Activated effector memory CD4-positive, alpha-beta T cell treated with Interleukin-2 at 50 U/mL for 16 hours (primary cell): Measurements from ENCODE around the gene PLCB1.
"Not testable (repeated sequence)": the region's sequence is repeated elsewhere in the genome, so short reads cannot be mapped to it uniquely, and the experiment has no call there.

Experiments used
- DNase-seq: peaks from one replicate; pipeline ENCODE4 v3.0.0-alpha.2; 2020

PLCB1 gene

DNA sequence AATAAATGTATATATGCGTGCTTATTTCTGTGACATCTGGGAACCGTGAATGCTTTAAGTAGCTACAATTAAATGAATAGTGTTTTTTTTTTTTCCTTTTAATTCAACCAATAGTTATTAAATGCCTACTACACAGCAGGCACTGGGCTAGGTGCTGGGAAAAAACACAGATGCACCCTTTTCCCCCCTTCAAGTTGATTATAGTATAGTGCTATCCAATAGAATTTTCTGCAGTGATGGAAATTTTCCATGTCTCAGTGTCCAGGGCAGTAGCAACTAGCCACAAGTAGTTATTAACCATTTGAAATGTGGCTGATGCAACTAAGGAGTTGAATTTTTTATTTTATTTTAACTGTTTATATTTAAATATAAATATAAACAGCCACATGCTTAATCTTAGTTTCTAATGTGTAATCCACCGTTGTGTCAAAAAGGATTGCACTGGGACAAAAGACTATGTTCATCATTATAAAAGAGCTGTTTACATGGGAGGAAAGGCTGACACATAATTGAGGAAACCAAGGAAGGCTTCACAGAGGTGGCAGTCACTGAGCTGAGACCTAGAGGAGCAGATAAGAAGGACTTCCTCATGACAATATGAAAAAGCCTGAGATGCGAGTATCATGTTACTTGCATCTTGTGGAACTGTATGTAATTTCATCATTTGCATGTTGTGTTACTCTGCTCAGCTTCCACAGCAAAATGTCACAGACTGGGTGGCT, 675.6 kb downstream of the PLCB1 start:
- no peak for DNase-seq

DNA sequence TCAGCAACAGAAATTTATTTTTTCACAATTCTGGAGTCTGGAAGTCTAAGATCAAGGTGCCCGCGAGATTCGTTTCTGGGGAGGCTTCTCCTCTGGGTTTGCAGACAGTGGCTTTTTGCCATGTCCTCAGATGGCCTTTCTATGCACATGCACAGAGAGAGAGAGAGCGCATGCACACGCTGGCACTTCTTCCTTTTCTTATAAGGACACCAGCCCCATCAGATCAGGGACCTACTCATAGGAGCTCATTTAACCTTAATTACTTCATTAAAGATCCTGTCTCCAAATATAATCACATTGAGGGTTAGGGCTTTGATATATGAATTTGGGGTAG, 676.1 kb downstream of the PLCB1 start:
- no peak for DNase-seq

DNA sequence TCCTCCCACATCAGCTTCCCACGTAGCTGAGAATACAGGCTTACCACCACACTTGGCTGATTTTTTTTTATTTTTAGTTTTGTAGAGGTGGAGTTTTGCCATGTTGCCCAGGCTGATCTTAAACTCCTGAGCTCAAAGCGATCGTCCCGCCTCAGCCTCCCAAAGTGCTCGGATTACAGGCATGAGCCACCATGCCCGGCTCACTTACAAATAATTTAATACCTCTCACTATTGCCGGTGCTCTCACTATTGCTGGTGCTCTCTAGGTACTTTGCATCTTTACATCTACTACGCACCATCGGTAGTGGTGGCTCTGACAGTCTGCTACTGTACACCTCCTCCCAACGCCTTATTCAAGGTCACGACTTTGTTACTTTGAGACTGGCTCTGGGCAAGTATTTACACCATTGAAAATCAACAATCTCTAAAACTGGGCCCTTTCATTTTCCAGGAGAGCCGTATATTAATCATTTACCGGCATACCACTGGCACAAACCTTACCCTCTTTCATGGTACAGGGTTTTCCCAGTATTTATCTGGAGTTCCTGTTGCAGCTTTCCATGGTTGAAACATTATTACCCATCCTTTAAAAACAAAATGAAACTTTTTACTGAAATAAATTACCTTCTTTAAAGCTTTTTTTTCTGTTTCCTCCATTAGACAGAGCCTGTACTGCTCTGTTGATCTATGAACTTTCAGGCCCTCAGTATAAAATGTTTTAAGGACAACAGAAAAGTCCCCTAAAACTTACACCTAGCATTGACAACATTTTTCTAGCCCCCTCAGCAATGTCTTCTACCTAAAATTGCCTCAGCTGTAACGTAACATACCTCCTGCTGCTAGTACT, 677.3 kb downstream of the PLCB1 start:
- DNase-seq, result no peak

DNA sequence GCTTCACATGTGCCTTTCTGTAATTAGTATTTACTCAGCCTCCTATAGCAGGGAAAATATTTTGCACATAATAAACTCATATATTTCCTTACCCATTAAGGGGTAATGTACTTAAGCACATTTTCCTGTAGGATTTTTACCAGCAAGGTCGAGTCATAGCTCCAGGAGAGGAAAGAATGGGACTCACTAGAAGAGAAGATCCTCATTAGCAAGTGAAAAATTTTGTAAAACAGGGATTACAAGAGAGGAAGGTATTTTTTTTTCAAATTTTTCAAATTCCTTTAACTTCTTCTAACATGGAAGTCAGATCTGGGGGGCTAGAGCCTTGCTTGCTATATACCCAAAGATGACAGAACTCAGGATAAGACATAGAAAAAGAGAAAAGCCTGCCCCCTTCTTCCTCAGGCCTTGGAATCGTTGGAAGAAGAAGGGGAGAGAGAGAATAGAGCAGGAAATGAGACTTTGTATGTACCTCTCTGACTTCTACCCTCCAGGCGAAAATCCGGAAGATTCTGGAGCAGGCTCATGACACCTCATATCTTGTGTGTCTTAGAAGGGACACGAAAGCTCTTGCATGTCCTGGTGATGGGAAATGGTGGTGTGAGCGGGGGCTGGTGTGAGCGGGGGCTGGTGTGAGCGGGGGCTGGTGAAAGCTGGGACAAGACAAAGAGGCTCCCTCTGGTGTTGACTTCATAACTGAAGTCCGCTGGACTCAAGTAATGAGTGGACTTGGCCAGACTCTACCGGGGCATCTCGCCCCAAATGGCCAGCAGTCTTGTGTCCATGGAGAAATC, 679.9 kb downstream of the PLCB1 start:
- DNase-seq, result no peak

DNA sequence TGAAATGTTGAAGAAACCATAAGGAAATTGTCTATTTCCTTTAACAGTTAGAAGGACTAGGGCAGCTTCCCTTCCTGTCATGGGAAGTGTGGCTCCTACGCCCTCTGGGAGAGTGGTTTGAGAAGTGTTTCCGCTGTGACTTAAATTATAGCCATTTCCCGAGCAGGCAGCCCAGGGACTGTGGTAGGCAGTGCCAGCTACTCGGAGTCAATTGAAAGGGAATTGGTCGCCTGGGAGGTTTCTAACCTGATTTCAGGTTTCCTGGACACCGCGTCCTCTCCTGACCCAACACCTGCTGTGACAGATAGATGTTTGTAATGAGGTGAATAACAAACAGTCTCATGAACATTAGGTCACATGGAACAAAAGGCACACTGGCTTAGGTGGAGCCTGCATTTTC, 680.8 kb downstream of the PLCB1 start:
- DNase-seq, result no peak

DNA sequence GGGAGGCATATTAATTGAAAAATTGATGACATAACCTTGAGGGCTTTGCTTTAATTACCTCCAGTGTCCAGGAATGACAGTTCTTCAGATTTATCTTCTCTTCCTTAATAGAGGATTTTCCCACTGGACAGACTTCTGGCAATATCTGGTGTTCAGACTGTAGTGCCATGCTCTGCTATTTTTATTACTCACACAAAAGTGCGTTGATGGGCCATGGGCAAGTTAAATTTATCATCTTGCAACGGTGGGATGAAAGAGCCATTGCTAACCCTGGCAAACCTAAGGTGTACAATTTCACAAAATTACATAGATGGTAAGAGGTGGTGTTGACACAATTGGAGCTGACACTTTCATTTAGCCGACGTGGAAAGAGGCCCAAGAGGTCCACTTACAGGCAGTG, 683.1 kb downstream of the PLCB1 start:
- no peak for DNase-seq

DNA sequence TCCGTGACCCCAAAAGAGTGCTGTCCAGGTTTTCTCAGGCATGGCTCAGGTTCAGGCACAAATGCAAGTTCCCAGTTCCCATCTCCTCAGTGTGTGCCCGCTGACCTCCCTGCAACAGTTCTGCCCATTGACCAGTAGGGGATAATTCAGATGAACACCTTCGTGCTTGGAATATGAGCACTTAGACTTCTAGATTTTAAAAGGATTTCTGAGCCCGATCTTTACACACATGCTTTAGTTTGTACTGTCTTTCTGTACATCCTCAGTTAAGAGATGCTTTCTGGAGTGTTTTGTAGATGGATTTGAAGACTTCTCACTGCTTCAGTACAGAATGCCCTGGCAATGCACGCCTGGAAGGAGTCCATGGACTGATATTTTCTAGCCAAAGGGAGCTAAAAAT, 697.2 kb downstream of the PLCB1 start:
- no peak for DNase-seq

DNA sequence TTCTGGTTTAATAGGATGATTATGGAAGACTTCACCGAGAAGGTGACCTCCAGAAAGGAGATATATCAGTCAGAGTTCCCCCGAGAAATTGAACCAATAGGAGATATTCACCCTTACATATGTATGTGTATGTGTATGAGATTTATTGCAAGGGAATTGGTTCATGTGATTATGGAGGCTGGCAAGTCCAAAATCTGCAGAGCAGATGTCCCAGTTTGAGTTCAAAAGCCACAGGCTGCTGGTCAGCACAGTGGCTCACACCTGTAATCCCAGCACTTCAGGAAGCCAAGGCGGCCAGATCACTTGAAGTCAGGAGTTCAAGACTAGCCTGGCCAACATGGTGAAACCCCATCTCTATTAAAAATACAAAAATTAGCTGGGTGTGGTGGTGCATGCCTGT, 702.2 kb downstream of the PLCB1 start:
- DNase-seq, result not testable (repeated sequence)

DNA sequence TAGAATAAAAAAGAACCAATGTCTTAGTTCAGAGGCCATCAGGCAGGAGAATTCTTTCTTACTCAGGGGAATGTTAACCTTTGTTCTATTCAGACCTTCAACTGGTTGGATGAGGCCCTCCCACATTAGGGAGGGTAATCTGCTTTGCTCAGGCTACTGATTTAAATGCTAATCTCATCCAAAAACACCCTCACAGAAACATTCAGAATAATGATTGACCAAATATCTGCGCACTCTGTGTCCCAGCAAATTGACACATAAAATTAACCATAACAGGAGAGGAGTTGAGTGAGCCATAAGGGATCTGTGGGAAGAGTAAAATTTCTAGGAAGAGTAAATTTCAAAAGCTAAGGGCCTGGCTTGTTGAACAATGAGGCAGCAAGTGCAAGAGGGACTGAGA, 702.8 kb downstream of the PLCB1 start:
- DNase-seq, result no peak

DNA sequence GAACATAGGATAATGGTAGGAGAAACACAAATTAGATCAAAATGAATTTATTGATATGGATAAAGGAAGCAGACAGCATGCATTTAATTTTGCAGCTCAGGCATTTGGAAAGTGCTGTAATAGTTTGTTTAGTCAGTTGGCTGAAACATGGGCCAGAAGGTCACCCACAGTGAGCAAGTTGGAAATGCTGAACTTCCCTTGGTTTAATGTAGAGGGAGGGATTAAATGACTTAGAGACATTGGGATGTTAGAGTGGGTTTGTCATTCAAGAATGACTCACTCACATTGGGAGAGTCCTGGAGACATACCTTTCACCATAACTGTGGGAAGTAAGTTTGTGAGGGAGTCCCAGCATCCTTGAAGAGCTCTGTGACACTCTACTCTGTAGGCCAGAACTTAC, 705.3 kb downstream of the PLCB1 start:
- DNase-seq, result no peak

DNA sequence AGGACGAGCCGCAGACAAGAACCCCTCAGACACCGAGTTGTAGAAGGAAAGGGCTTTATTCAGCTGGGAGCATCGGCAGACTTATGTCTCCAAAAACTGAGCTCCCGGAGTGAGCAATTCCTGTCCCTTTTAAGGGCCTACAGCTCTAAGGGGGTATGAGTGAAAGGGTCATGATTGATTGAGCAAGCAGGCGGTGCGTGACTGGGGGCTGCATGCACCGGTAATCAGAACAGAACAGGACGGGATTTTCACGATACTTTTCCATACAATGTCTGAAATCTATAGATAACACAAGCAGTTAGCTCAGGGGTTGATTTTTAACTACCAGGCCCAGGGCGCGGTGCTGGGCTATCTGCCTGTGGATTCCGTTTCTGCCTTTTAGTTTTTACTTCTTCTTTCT, 710.5 kb downstream of the PLCB1 start:
- no peak for DNase-seq

DNA sequence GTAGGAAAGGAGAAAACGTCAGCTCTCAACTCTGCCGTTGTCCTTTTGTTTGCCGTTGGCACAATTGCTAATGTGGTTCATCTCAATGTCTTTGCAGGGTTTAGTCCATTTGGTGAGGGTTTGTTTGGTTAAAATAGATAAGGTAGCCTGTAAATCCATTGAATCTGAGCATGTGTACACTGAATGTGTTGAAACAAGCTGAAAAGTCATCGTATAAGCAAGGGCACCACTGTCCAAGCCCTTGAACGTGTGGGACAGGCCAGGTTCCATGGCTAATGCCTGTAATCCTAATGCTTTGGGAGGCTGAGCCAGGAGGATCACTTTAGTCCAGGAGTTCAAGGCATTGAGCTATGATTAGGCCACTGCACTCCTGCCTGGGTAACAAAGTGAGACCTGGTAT, 712.1 kb downstream of the PLCB1 start:
- DNase-seq, result no peak

DNA sequence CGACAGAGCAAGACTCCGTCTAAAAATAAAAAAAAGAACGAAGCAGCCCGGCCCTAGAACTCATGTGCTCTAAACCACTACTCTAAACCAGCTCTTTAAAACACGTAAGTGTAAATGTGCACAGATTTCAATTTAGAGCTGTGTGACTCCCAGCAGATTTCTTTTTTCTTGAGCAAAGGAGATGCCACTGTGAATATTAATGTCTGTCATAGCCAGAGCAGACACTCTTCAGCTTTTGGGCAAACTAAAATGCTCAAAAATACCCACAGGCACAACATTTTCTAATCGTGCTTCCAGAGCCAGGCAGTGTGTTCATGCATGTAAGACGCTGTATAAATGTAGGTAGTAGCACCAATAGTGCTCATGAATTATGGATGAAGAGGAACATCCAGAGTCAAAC, 717.9 kb downstream of the PLCB1 start:
- no peak for DNase-seq

DNA sequence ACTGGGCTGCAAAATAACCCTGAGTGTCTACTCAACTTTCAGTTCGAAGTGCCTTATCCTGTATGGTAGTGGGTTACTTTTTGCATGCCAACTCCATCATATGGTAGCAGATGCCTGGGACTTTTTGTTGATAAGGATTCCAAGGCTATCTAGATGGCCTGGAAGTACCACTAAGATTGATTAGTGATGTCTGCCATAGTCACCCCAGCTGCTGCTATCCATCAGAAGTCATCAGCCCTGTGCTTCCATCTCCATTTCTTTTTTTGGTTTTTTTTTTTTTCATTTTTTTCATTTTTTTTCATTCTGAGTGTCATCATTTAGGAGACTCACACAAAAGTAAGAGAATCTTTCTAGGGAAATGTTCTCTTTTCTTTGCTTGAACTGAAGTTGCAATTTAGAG, 719.4 kb downstream of the PLCB1 start:
- DNase-seq, result no peak

DNA sequence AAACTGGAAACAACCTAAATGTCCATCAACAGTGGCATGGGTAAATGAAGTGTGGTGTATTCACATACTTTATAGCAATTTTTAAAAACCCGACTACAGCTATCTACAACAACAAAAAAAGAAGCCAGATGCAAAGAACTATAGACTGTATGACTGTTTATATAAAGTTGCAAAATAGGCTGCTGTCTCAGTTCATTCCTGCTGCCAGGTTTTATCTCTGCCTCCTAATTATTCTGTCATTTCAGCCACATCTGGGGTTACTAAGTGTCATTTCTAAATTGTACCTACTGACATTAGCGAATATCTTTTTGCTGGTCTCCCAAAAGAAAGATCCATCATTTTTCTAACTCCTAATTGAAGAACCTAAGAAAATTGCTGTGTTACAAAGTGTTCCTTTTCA, 719.9 kb downstream of the PLCB1 start:
- DNase-seq, result not testable (repeated sequence)

DNA sequence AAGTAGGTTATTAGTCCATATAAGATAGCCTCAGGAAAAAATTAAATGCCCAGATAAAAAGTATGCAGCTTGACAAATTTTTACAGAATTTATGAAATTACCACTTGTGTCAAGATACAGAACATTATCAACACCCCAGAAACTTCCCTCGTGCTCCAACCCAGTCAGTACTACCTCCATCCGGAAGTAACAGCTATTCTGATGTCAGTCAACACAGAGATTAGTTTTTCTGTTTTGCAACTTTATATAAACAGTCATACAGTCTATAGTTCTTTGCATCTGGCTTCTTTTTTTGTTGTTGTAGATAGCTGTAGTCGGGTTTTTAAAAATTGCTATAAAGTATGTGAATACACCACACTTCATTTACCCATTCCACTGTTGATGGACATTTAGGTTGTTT, 721.1 kb downstream of the PLCB1 start:
- not testable (repeated sequence) for DNase-seq

DNA sequence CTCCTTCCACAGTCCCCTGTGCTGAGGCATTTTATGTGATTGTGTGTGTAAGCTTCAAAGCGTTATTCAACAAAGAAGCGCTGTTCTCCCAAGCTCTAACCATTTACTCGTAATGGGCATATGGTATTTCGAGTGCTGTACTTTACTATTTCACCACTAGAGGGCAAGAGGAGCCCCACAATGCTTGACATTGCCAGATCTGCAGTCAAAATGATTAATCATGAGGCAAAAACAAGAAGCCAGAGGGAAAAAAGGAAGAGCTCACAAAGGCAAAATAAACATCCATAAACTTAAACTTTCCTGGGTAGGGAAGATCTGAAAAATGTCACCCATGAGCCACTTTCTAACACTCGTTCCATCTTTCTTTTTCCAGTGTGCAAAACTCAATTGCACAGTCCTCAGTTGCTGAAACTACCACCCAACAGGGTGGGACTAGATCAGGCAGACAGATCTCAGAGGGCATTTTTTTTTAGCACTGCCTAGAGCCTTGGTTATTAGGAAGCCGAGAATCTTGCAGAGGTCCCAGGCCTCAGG, 721.8 kb downstream of the PLCB1 start:
- no peak for DNase-seq

DNA sequence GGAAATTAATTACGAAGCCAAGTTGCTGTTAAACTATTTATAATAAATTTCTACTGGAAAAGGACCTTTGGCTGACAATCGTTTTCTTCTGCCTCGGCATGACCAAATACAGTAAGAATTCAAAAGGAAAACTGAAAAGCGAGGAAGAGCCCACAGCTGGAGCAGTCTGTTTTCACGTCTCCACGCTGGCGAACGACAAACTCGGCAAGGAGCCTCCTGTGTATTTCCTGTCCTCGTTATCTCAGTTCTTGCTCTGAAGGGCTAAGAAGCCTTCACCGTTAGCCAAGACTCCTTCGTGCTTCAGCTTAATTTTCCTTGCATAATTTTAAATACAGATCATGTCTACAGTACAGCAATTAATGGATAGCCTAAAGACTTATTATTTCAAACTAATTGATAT, 722.5 kb downstream of the PLCB1 start:
- no peak for DNase-seq

DNA sequence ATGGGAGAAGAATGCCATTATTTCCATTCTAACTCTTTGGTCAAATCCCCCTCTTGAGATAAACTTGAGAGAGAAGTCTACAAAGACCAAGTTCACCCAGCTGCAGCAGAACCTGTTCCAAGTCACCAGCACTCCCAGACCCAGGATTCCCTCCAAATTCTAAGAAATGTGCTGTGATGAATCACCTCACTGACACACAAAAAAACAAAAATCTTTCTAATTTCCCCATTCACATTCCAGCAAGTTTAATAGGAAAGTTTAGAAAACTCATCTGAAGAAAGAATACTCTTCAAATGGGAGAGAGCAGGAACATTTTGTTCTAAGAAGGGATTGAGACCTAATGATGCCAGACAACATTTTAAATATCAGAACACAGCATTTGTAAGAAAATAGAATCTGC, 723.2 kb downstream of the PLCB1 start:
- DNase-seq, result no peak

DNA sequence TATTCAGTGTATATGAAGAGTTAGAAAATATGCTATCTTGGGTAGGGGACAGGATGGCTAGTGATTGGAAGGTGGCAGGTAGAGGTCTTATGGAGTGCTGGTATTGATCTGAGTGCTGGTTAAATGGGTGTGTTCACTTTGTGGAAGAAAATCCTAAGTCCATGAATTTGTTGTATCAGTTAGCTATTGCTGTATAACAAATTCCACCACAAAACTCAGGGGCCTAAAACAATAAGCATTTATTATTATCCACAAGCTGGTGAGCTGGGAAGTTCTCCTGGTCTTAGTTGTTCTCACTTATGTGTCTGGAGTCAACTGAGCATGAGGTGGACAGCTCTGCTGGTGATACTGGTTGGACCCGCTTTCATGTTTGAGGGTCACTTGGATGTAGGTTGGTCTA, 724.6 kb downstream of the PLCB1 start:
- DNase-seq, result no peak

DNA sequence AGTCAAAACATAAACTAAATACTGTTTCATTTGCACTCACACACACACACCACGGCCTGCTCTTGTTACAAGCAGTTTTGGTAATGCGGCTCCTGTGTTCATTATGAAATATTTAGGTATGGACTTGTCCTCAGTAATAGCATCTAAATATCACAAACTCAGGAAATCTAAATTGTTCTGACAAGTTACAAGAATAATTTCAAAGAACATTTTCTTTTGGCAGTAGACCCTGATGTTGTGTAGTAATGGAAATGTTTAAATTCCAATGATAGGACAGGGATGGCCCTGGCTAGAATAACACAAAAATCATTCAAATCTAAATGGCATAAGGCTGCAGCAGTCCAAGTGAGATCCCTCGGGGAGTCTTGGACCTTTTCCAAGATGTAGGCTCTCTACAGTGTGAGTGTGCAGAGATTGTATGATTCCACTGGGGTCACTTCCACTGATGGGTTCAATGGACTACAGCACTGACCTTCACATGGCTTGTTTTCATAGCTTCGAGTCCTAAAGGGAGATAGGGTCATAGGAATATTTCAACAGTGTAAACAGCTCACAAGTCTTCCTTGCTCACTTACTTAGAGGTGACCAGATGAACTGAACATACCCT, 726.2 kb downstream of the PLCB1 start:
- no peak for DNase-seq

DNA sequence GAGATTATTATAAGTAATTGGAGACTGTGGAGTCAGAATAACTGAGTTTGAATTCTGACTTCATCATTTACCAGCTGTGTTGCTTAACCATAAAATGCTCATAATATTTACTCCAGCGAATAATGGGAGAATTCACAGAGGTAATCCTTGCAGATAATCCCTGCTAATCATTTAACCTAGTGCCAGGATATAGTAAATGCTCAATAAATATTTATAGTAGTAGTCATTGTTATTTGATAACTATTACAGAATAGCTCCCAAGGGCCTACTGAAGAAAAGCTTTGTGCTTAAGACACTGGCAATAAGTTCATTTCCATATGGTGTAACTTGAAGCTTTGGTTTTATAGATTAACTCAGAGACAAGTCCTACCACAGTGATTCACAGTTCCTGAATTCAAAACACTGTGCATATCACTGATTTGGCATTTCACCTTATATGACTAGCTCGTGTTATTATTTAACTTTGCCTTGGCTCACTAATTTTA, 728.0 kb downstream of the PLCB1 start:
- no peak for DNase-seq

DNA sequence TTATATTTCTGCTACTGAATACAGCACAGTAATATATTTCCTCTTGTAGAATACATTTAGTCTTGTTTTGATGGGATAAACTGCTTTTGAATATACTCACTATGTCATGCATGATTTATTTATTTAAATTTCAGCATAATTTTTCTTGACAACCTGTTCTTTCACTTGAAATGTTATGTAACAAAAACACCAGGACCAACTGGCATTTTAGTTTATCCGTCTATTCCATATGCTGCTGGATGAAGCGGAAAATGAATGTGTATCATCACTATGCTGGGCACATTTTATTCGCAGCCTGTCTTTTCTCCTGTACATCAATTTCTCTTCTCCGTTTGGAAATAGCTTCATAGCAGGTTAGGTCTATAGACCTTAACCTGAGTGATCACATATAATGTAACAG, 730.0 kb downstream of the PLCB1 start:
- no peak for DNase-seq
